ENCODE measurements around the gene GPR4.
A peak's percentile ranks its signal among the peaks of the same experiment; 100 is the strongest.

GPR4 gene

DNA sequence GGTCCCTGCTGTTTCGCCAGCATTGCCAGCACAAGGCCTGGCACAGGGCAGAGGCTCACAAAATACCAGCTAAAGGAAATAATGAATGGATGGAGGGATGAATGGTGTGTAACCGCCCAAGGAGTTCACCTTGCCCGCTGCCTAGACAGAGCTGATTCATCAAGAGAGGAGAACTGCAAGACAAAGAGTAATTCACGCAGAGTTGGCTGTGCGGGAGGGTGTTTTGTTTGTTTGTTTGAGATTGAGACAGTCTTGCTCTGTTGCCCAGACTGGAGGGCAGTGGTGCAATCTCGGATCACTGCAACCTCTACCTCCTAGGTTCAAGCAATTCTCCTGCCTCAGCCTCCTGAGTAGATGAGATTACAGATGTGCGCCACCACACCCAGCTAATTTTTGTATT is 20.4 kb downstream of the GPR4 start:
- H3K27me3 ChIP-seq (ENCODE audit: control insufficient read depth in 1 of 2, insufficient read depth in 2 of 2, low read length in 2 of 2), result no peaks in the 10 kb centered on the region
- no peaks in the 10 kb centered on the region for H3K36me3 ChIP-seq (ENCODE audit: insufficient read depth, low read length)
- H3K27ac ChIP-seq (ENCODE audit: low read depth, low read length), result no peak overlapping the region
- peaks cover 21% of the 10 kb centered on the region for H3K4me1 ChIP-seq (ENCODE audit: insufficient read depth, low read length)
- no peak overlapping the region for H3K9ac ChIP-seq (ENCODE audit: low read length)
- H3K9me3 ChIP-seq (ENCODE audit: low read length), result no peaks in the 10 kb centered on the region
- no peak overlapping the region for H3K4me3 ChIP-seq (ENCODE audit: low read depth in 1 of 2, low read length in 2 of 2)

DNA sequence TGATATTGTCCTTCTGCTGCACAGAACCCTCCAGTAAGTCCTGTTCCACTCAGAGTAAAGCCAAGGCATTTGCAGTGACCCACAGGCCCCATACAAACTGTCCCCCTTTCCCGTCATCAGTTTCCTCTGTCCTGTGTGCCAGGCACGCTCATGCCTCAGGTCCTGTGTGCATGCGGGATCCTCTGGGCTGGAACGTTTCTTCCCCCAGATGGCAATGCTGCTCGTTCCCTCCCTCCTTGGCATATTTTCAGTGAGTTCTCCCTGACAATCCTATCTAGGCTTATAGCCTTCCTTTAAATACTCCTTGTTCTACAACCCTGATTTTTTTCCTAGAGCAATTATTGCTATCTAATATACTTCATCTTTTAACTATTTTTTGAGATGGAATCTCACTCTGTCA is 23.2 kb downstream of the GPR4 start:
- Histone ChIP-seq H3K4me3 (ENCODE audit: low read depth in 1 of 2, low read length in 2 of 2) (no peak overlapping the region), H3K4me1 (ENCODE audit: insufficient read depth, low read length) (peaks cover 18% of the 10 kb centered on the region)

DNA sequence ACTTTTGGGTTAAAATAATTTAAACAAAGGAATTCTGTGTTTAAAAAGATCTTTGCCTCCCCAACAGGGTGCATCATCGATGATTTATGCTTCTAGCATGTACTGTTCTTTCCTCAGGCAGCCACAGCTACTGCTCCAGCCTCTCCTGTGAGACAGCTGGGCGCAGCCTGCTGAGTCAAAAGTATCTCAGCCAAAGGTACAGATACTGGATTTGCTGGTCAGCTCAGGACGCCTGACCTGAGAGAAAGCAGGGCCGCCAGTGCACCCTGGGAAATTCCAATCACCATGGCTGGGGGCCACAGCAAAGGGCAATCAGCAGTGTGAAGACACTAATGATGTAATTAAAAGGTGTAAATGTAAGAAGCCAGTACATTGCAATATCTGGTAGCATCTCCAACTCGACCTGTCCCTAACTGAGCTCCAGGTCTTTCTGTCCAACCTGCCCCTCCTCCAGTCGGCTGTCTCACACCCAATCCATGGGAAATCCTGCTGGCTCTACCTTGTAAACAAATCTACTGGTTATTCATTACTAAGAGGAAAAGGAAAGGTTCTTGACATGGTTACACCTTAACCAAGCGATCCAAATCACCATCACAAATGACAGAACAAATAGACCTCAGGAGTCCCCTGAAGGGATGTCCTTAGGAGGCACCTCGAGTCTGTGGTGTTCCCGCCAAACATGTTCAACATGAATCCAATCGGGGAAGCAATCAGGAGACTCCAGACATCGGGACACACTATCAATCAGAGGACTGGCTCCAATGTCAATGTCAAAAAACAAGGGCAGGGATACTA is 24.7 kb downstream of the GPR4 start:
- no peak overlapping the region for H3K9ac ChIP-seq (ENCODE audit: low read length)
- peak overlapping the region; percentile 75 for H3K27ac ChIP-seq (ENCODE audit: low read depth, low read length)
- no peak overlapping the region for H3K4me3 ChIP-seq (ENCODE audit: low read depth in 1 of 2, low read length in 2 of 2)

More for the DNA sequence above, 23.2 kb downstream of the GPR4 start:
- no peaks in the 10 kb centered on the region for H3K36me3 ChIP-seq (ENCODE audit: insufficient read depth, low read length)
- H3K27me3 ChIP-seq (ENCODE audit: control insufficient read depth in 1 of 2, insufficient read depth in 2 of 2, low read length in 2 of 2), result no peaks in the 10 kb centered on the region
- no peak overlapping the region for H3K9ac ChIP-seq (ENCODE audit: low read length)
- no peak overlapping the region for H3K27ac ChIP-seq (ENCODE audit: low read depth, low read length)
- H3K9me3 ChIP-seq (ENCODE audit: low read length), result no peaks in the 10 kb centered on the region

GRCh38 chr19:45576682-45577081 is 25.3 kb downstream of the GPR4 start:
- Histone ChIP-seq H3K4me1 (ENCODE audit: insufficient read depth, low read length) (peaks cover 18% of the 10 kb centered on the region), H3K4me3 (ENCODE audit: low read depth in 1 of 2, low read length in 2 of 2) (no peak overlapping the region), H3K9ac (ENCODE audit: low read length) (no peak overlapping the region), H3K9me3 (ENCODE audit: low read length) (no peaks in the 10 kb centered on the region), H3K27ac (ENCODE audit: low read depth, low read length) (peak overlapping the region; percentile 68), H3K27me3 (ENCODE audit: control insufficient read depth in 1 of 2, insufficient read depth in 2 of 2, low read length in 2 of 2) (no peaks in the 10 kb centered on the region), H3K36me3 (ENCODE audit: insufficient read depth, low read length) (no peaks in the 10 kb centered on the region)

More for the DNA sequence above, 24.7 kb downstream of the GPR4 start:
- Histone ChIP-seq H3K27me3 (ENCODE audit: control insufficient read depth in 1 of 2, insufficient read depth in 2 of 2, low read length in 2 of 2) (no peaks in the 10 kb centered on the region), H3K4me1 (ENCODE audit: insufficient read depth, low read length) (peaks cover 18% of the 10 kb centered on the region), H3K36me3 (ENCODE audit: insufficient read depth, low read length) (no peaks in the 10 kb centered on the region), H3K9me3 (ENCODE audit: low read length) (no peaks in the 10 kb centered on the region)

DNA sequence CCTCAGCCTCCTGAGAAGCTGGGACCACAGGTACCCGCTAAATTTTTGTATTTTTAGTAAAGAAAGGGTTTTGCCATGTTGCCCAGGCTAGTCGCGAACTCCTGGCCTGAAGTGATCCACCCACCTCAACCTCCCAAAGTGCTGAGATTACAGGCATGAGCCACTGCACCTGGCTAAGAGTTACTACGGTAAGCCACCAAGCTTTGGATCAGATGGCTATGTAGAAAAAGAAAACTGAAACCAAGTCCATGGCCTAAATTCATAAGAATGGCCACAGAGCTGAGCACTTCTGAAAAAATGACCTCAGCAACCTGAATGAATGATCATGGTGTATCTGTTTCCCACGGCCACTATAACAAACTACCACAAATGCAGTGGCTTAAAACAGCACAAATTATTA is 26.8 kb downstream of the GPR4 start:
- peak overlapping the region; percentile 24 for H3K27ac ChIP-seq (ENCODE audit: low read depth, low read length)
- H3K4me1 ChIP-seq (ENCODE audit: insufficient read depth, low read length), result peaks cover 18% of the 10 kb centered on the region
- H3K9ac ChIP-seq (ENCODE audit: low read length), result no peak overlapping the region
- no peaks in the 10 kb centered on the region for H3K9me3 ChIP-seq (ENCODE audit: low read length)
- no peaks in the 10 kb centered on the region for H3K27me3 ChIP-seq (ENCODE audit: control insufficient read depth in 1 of 2, insufficient read depth in 2 of 2, low read length in 2 of 2)
- no peaks in the 10 kb centered on the region for H3K36me3 ChIP-seq (ENCODE audit: insufficient read depth, low read length)
- no peak overlapping the region for H3K4me3 ChIP-seq (ENCODE audit: low read depth in 1 of 2, low read length in 2 of 2)

DNA sequence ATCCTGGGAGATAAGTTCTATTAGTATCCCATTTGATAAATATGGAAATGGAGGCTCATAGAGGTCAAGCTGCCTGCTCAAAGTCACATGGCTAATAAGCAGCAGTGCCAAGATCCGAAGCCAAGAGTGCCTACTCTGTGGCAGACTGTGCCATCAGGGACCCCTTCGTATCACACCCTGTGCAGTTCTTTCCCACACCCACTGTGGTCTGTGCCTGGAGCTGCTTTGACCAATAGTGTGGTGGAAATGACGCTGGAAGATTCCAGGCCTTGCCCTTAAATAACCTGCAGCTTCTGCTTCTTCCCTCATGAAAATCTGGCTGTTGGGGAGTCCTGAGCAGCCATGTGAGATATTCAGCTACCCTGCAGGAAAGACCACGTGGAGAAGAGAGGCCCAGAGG is 27.5 kb downstream of the GPR4 start:
- H3K9ac ChIP-seq (ENCODE audit: low read length), result no peak overlapping the region
- no peaks in the 10 kb centered on the region for H3K36me3 ChIP-seq (ENCODE audit: insufficient read depth, low read length)
- H3K4me1 ChIP-seq (ENCODE audit: insufficient read depth, low read length), result peaks cover 18% of the 10 kb centered on the region
- H3K27me3 ChIP-seq (ENCODE audit: control insufficient read depth in 1 of 2, insufficient read depth in 2 of 2, low read length in 2 of 2), result no peaks in the 10 kb centered on the region
- peak overlapping the region; percentile 24 for H3K27ac ChIP-seq (ENCODE audit: low read depth, low read length)
- no peaks in the 10 kb centered on the region for H3K9me3 ChIP-seq (ENCODE audit: low read length)
- no peak overlapping the region for H3K4me3 ChIP-seq (ENCODE audit: low read depth in 1 of 2, low read length in 2 of 2)

DNA sequence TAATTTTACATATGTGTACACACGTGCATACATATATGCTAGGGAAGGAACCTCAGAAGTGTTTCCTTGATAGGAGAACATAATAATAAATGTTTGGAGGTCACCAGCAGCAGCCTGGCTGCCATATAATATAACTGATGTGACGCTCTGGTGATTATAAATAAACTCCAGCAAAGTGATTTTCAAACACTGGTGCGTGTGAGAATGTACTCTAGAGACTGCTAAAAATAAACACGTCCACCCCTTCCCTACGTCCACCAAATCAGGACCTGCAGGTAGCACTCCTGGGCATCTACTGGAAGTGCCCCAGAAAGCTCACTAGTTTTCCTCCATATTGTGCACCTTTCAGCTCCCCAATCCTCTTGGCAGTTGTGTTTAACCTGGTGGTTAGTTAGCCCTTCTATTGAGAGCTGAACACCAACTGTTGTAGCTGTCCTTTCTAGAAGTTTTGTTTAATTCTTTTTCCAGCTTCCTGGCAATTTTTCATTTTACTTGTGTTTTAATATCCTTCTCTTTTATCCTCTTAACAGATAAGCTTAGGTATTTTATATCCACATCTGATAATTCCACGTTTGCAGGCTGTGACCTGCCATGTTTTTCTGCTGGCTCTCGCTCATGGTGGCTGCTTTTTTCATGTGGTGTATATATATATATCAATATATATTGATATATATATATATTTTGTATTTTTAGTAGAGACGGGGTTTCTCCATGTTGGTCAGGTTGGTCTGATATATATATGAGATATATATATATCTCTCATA is 30.4 kb downstream of the GPR4 start:
- no peak overlapping the region for H3K9ac ChIP-seq (ENCODE audit: low read length)
- H3K27ac ChIP-seq (ENCODE audit: low read depth, low read length), result no peak overlapping the region
- H3K27me3 ChIP-seq (ENCODE audit: control insufficient read depth in 1 of 2, insufficient read depth in 2 of 2, low read length in 2 of 2), result no peaks in the 10 kb centered on the region
- no peaks in the 10 kb centered on the region for H3K36me3 ChIP-seq (ENCODE audit: insufficient read depth, low read length)
- H3K9me3 ChIP-seq (ENCODE audit: low read length), result no peaks in the 10 kb centered on the region
- H3K4me3 ChIP-seq (ENCODE audit: low read depth in 1 of 2, low read length in 2 of 2), result no peak overlapping the region
- H3K4me1 ChIP-seq (ENCODE audit: insufficient read depth, low read length), result peaks cover 5% of the 10 kb centered on the region

DNA sequence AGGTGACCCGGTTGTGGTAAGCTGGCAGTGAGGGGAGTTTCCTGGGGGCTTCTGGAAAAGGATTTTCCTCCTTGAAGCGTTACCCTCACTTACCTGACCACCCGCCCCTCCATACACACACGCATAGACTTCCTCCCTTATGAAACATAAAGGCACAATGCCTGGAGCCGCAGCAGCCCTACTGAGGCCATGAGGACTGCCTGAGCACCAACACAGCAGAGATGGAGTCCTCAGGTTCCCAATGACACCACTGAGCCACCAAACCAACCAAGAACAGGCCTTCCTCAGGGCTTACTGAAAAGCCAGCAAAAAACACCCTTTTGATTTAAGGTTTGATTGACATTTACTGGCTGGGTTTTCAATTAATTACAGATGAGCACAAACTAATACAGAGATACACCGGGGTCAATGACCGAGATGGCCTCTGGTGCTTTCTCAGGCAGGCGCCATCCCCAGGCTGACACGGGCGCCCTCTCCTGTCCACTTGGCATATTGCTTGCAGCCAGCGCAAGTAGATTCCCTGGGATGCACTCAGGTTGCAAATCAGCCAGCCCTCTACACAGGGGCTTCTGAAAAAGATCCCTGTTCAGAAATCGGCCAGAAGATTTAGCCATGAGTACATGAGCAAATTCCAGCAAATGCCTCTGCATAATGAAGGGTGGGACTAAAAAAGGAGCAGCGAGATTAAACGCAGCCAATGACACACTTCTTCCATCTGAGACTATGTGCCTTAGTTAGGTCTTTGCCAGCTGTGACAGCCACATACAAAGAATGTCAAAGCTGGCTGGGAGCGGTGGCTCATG is 32.2 kb downstream of the GPR4 start:
- Histone ChIP-seq H3K9me3 (ENCODE audit: low read length) (no peaks in the 10 kb centered on the region), H3K36me3 (ENCODE audit: insufficient read depth, low read length) (no peaks in the 10 kb centered on the region), H3K27me3 (ENCODE audit: control insufficient read depth in 1 of 2, insufficient read depth in 2 of 2, low read length in 2 of 2) (no peaks in the 10 kb centered on the region), H3K9ac (ENCODE audit: low read length) (no peak overlapping the region), H3K4me1 (ENCODE audit: insufficient read depth, low read length) (no peaks in the 10 kb centered on the region), H3K27ac (ENCODE audit: low read depth, low read length) (no peak overlapping the region), H3K4me3 (ENCODE audit: low read depth in 1 of 2, low read length in 2 of 2) (no peak overlapping the region)

DNA sequence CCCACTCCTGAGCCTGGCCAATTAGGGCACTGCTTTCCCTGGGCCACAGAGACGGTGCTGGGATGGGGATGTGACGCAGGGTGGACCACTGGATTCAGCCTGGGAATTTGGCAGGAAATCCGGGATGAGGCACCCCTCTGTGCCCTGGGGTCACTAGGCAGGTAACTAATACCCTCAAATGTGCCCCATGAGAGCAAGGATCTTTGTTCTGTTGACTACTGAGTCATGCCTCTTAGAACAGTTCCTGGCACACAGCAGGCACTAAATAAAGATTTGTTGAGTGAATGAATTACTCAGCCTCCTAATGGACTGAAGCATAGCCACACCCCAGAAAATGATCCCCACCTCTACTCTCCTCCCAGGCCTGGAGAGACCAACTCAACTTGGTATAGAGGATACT is 33.3 kb downstream of the GPR4 start:
- Histone ChIP-seq H3K4me1 (ENCODE audit: insufficient read depth, low read length) (no peaks in the 10 kb centered on the region), H3K9me3 (ENCODE audit: low read length) (no peaks in the 10 kb centered on the region), H3K27ac (ENCODE audit: low read depth, low read length) (no peak overlapping the region), H3K36me3 (ENCODE audit: insufficient read depth, low read length) (no peaks in the 10 kb centered on the region), H3K27me3 (ENCODE audit: control insufficient read depth in 1 of 2, insufficient read depth in 2 of 2, low read length in 2 of 2) (no peaks in the 10 kb centered on the region), H3K4me3 (ENCODE audit: low read depth in 1 of 2, low read length in 2 of 2) (no peak overlapping the region), H3K9ac (ENCODE audit: low read length) (no peak overlapping the region)

DNA sequence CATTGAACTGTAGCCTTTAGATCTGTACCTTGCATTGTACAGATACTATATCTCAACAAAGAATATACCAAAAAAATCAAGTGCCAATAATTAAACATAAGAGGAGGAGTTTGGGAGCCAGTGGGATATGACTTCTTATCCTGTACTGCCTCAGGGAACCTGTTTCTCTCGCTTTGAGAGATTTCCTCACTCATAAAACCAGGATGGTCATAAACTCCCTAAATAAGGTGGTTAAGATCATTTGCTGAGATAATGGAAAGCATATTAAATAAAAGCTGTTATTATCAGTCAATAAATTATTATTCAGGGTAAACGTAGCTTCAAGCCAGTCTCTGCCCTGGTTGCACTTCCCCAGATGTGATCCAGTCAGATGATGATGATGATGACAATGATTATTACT is 34.4 kb downstream of the GPR4 start:
- Histone ChIP-seq H3K9ac (ENCODE audit: low read length) (no peak overlapping the region), H3K27ac (ENCODE audit: low read depth, low read length) (no peak overlapping the region), H3K9me3 (ENCODE audit: low read length) (no peaks in the 10 kb centered on the region), H3K36me3 (ENCODE audit: insufficient read depth, low read length) (no peaks in the 10 kb centered on the region), H3K4me1 (ENCODE audit: insufficient read depth, low read length) (no peaks in the 10 kb centered on the region), H3K4me3 (ENCODE audit: low read depth in 1 of 2, low read length in 2 of 2) (no peak overlapping the region), H3K27me3 (ENCODE audit: control insufficient read depth in 1 of 2, insufficient read depth in 2 of 2, low read length in 2 of 2) (no peaks in the 10 kb centered on the region)

DNA sequence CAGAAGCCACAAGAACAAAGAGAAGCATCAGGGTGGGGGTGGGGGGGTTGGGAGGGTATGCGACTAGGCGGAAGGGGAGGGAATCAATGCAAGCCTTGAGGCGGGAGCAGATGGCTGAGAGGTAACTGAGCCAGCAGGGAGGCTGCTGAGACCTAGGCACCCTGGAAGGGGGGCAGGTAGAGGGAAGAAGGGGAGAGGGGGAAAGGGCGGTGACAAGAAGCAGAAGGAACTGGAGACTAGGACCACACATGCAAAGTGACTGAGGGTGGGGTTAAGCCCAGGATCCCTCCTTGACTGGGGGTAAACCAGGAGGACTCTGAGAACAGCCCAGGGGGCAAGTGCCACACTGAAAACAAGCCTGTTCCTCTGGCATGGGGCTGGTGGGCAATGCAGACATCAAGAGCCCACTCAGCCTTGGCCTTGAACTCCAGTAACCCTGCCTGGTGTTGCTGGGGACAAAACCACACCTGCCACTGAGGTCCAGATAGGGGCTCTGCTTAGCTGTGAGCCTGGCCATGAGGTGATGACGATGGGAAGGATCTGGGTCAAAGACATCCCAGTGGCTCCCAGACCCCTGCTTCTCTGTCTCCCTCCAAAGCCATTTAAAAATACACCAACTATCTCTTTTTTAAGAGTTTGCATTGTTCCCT is 37.8 kb downstream of the GPR4 start:
- Histone ChIP-seq H3K27me3 (ENCODE audit: control insufficient read depth in 1 of 2, insufficient read depth in 2 of 2, low read length in 2 of 2) (no peaks in the 10 kb centered on the region), H3K9me3 (ENCODE audit: low read length) (no peaks in the 10 kb centered on the region), H3K27ac (ENCODE audit: low read depth, low read length) (no peak overlapping the region), H3K36me3 (ENCODE audit: insufficient read depth, low read length) (no peaks in the 10 kb centered on the region), H3K4me3 (ENCODE audit: low read depth in 1 of 2, low read length in 2 of 2) (no peak overlapping the region), H3K4me1 (ENCODE audit: insufficient read depth, low read length) (no peaks in the 10 kb centered on the region), H3K9ac (ENCODE audit: low read length) (no peak overlapping the region)
